Measurements from ENCODE around the gene SECISBP2L.

Gene SECISBP2L

GRCh38 chr15:49060710-49061495 lies 14.7 kb upstream of the SECISBP2L start:
- DNase-seq (ENCODE audit: low spot score) = no peak

GRCh38 chr15:49059491-49059890 lies 13.2 kb upstream of the SECISBP2L start:
- no peak for DNase-seq (ENCODE audit: low spot score)

- no peak for DNase-seq (ENCODE audit: low spot score)
Measured at GRCh38 chr15:49058559-49058958, 12.3 kb upstream of the SECISBP2L start.

- DNase-seq (ENCODE audit: low spot score) = no peak
Measured at GRCh38 chr15:49055630-49056029, 9.4 kb upstream of the SECISBP2L start.

GRCh38 chr15:49052662-49053061 lies 6.4 kb upstream of the SECISBP2L start:
- no peak for DNase-seq (ENCODE audit: low spot score)

- no peak for DNase-seq (ENCODE audit: low spot score)
Measured at GRCh38 chr15:49047456-49047855, 1.2 kb upstream of the SECISBP2L start.

- peak; percentile 47 for DNase-seq (ENCODE audit: low spot score)
Measured at GRCh38 chr15:49045751-49046219, 461 bp downstream of the SECISBP2L start.

- DNase-seq (ENCODE audit: low spot score) = no peak
Measured at GRCh38 chr15:49044766-49045606, 1.3 kb downstream of the SECISBP2L start.

GRCh38 chr15:49044002-49044401 lies 2.2 kb downstream of the SECISBP2L start:
- no peak for DNase-seq (ENCODE audit: low spot score)

- DNase-seq (ENCODE audit: low spot score) = no peak
Measured at GRCh38 chr15:49042165-49042564, 4.1 kb downstream of the SECISBP2L start.

- DNase-seq (ENCODE audit: low spot score) = no peak
Measured at GRCh38 chr15:49041426-49041825, 4.8 kb downstream of the SECISBP2L start.

- DNase-seq (ENCODE audit: low spot score) = no peak
Measured at GRCh38 chr15:49040151-49040550, 6.1 kb downstream of the SECISBP2L start.

GRCh38 chr15:49038382-49038781 lies 7.9 kb downstream of the SECISBP2L start:
- DNase-seq (ENCODE audit: low spot score) = no peak

GRCh38 chr15:49037546-49037940 lies 8.7 kb downstream of the SECISBP2L start:
- DNase-seq (ENCODE audit: low spot score) = no peak

- DNase-seq (ENCODE audit: low spot score) = no peak
Measured at GRCh38 chr15:49036650-49037545, 9.3 kb downstream of the SECISBP2L start.

- no peak for DNase-seq (ENCODE audit: low spot score)
Measured at GRCh38 chr15:49035825-49036224, 10.4 kb downstream of the SECISBP2L start.

- no peak for DNase-seq (ENCODE audit: low spot score)
Measured at GRCh38 chr15:49032601-49033145, 13.6 kb downstream of the SECISBP2L start.

GRCh38 chr15:49031804-49032203 lies 14.4 kb downstream of the SECISBP2L start:
- DNase-seq (ENCODE audit: low spot score) = no peak

- DNase-seq (ENCODE audit: low spot score) = no peak
Measured at GRCh38 chr15:49026700-49027099, 19.5 kb downstream of the SECISBP2L start.

- no peak for DNase-seq (ENCODE audit: low spot score)
Measured at GRCh38 chr15:49024840-49025239, 21.4 kb downstream of the SECISBP2L start.

- no peak for DNase-seq (ENCODE audit: low spot score)
Measured at GRCh38 chr15:49023354-49023753, 22.9 kb downstream of the SECISBP2L start.

GRCh38 chr15:49015896-49016295 lies 30.4 kb downstream of the SECISBP2L start:
- DNase-seq (ENCODE audit: low spot score) = no peak

Measured in iPS-NIHi11 (cell line).